Endothelial cell of umbilical vein (primary cell): ENCODE measurements around the gene DNAJB9. TPM values are rescaled to one million over a fixed set of nuclear protein-coding genes. Genes with fewer than 3 reads are reported as not detected.

Source experiments
- BruUV-seq: library from RNA; stranded (reverse); fragments of 400-500 nt; replicated peaks from 2 replicates; lab custom pipeline; 2021; lab: Mats Ljungman, UMichigan
- CTCF ChIA-PET: fragments of 300-600, 350-600 bp; sonication (Branson Sonifier 250); formaldehyde crosslinking; loops from one replicate; lab custom pipeline; 2021; ENCODE audit warnings: antibody characterized with exemption, inconsistent platforms; lab: Charles Lee
- POLR2A ChIA-PET: fragments of 300-600, 350-600 bp; sonication (Branson Sonifier 250); formaldehyde crosslinking; loops from one replicate; lab custom pipeline; 2021; ENCODE audit warnings: antibody characterized with exemption, inconsistent platforms; lab: Charles Lee
- DNase-seq: peaks from one replicate; pipeline ENCODE4 v3.0.0-alpha.2; 2011; ENCODE audit warnings: low read depth, low spot score
- FAIRE-seq: peaks from 2 replicates; lab custom pipeline; 2011; peaks lifted over from hg19 to GRCh38; lab: Jason Lieb, UNC
- H2AFZ ChIP-seq: 2 replicates; pipeline ENCODE4 v1.6.0; 2012; ENCODE audit warnings: low read depth, low read length, control low read depth, inconsistent platforms
- H3K27ac ChIP-seq: 2 replicates; pipeline ENCODE4 v1.5.1; 2011; ENCODE audit warnings: low read depth, mild to moderate bottlenecking, control low read depth, low read length, moderate library complexity; ENCODE audit not compliant: insufficient read depth
- H3K27me3 ChIP-seq, 2 experiments: 2 replicates each; pipeline versions ENCODE4 v1.6.0 to v1.6.1; 2011; ENCODE audit warnings: low read length in 2 of 2, mixed read lengths in 1 of 2; ENCODE audit not compliant: control insufficient read depth in 2 of 2, insufficient read depth in 2 of 2
- H3K36me3 ChIP-seq, 2 experiments: 2 replicates in 1 of 2; 3 replicates in 1 of 2; pipeline ENCODE4 v1.5.1; 2011; ENCODE audit warnings: low read length in 2 of 2, mild to moderate bottlenecking in 1 of 2, moderate library complexity in 1 of 2; ENCODE audit not compliant: control insufficient read depth in 2 of 2, insufficient read depth in 2 of 2; ENCODE audit errors: extremely low read depth in 1 of 2
- H3K4me1 ChIP-seq: 3 replicates; pipeline ENCODE4 v1.5.1; 2011; ENCODE audit warnings: mild to moderate bottlenecking, low read length; ENCODE audit not compliant: control insufficient read depth, insufficient read depth; ENCODE audit errors: extremely low read depth
- H3K4me2 ChIP-seq: 2 replicates; pipeline ENCODE4 v1.6.1; 2011; ENCODE audit warnings: low read length, control low read depth, mixed read lengths; ENCODE audit not compliant: insufficient read depth
- H3K4me3 ChIP-seq, 3 experiments: fragments of 200-600 bp in 1 of 3; sonication (generic), shearing (Covaris generic) in 1 of 3; replicated peaks in 1 of 3; 2 replicates each; pipeline ENCODE4 v1.5.1; 2011 to 2016; ENCODE audit warnings: control low read depth in 3 of 3, low read length in 3 of 3, mild to moderate bottlenecking in 2 of 3, inconsistent platforms in 1 of 3, low read depth in 1 of 3, moderate library complexity in 1 of 3; ENCODE audit not compliant: insufficient read depth in 1 of 3
- H3K79me2 ChIP-seq: 2 replicates; pipeline ENCODE4 v1.6.0; 2012; ENCODE audit warnings: low read length, inconsistent platforms; ENCODE audit not compliant: control insufficient read depth, insufficient read depth
- H3K9ac ChIP-seq: replicated peaks from 2 replicates; pipeline ENCODE3; 2011; ENCODE audit warnings: low read length, control low read depth; ENCODE audit not compliant: insufficient read depth; ENCODE audit errors: extremely low read depth
- H3K9me1 ChIP-seq: replicated peaks from 3 replicates; pipeline ENCODE4 v1.6.0; 2011; ENCODE audit warnings: mild to moderate bottlenecking, low read length; ENCODE audit not compliant: control insufficient read depth, insufficient read depth; ENCODE audit errors: extremely low read depth
- H3K9me3 ChIP-seq: replicated peaks from 2 replicates; pipeline ENCODE4 v1.5.1; 2012; ENCODE audit warnings: low read length, inconsistent platforms; ENCODE audit not compliant: control insufficient read depth, insufficient read depth
- H4K20me1 ChIP-seq: replicated peaks from 2 replicates; pipeline ENCODE3; 2011; ENCODE audit warnings: mild to moderate bottlenecking, low read length; ENCODE audit not compliant: control insufficient read depth, insufficient read depth; ENCODE audit errors: extremely low read depth
- CTCF ChIP-seq, 2 donors: IDR thresholded peaks; 1 replicate in 1 of 2; 2 replicates in 1 of 2; pipeline ENCODE4 v1.5.1; 2011; ENCODE audit warnings: low read length in 2 of 2, mild to moderate bottlenecking in 2 of 2, moderate library complexity in 2 of 2, control low read depth in 1 of 2, inconsistent platforms in 1 of 2, low read depth in 1 of 2; ENCODE audit not compliant: insufficient read depth in 1 of 2; ENCODE audit errors: extremely low read depth in 1 of 2
- EZH2 ChIP-seq: IDR thresholded peaks from 2 replicates; pipeline ENCODE4 v1.6.1; 2012; ENCODE audit warnings: borderline replicate concordance, low read depth, mild to moderate bottlenecking, moderate library complexity, low read length, inconsistent platforms; ENCODE audit not compliant: severe bottlenecking
- FOS ChIP-seq: IDR thresholded peaks from 2 replicates; pipeline ENCODE4 v1.6.1; 2011; ENCODE audit warnings: mild to moderate bottlenecking, low read length, moderate library complexity, borderline replicate concordance; ENCODE audit not compliant: insufficient read depth
- GATA2 ChIP-seq: IDR thresholded peaks from 2 replicates; pipeline ENCODE4 v1.7.0; 2011; ENCODE audit warnings: low read depth, mild to moderate bottlenecking, moderate library complexity, mixed read lengths, low read length; ENCODE audit not compliant: insufficient read length, insufficient read depth
- JUN ChIP-seq: IDR thresholded peaks from 2 replicates; pipeline ENCODE4 v1.6.1; 2011; ENCODE audit warnings: borderline replicate concordance, low read depth; ENCODE audit not compliant: insufficient read length, insufficient read depth
- MAX ChIP-seq: IDR thresholded peaks from 2 replicates; pipeline ENCODE4 v1.6.1; 2011; ENCODE audit not compliant: insufficient read depth, insufficient read length
- MYC ChIP-seq: IDR thresholded peaks from one replicate; pipeline ENCODE4 v1.6.1; 2011; ENCODE audit warnings: mild to moderate bottlenecking, low read depth, low read length
- POLR2A ChIP-seq: IDR thresholded peaks from 2 replicates; pipeline ENCODE4 v1.6.1; 2012; ENCODE audit warnings: low read depth, mild to moderate bottlenecking, control low read depth, low read length
- POLR2AphosphoS5 ChIP-seq: IDR thresholded peaks from 2 replicates; pipeline ENCODE4 v1.6.1; 2012; ENCODE audit warnings: low read depth, mild to moderate bottlenecking, control low read depth, low read length, moderate library complexity; ENCODE audit not compliant: insufficient read depth
- dilution Hi-C: fragments of 300-500 bp; cut with MboI; formaldehyde crosslinking; loops from one replicate; pipeline ENCODE4 v1.15.0; 2019; ENCODE audit warnings: low sequenced_read_pairs; ENCODE audit not compliant: extremely low pct_ligation_motif_present
- intact Hi-C: fragments of 100-400 bp; cut with micrococcal nuclease; formaldehyde crosslinking; loops from one replicate; pipeline ENCODE4 v1.10.0; 2022
- polyA plus RNA-seq, 4 experiments: library from polyadenylated mRNA; depleted of rRNA in 3 of 4; stranded (reverse) in 3 of 4; unstranded in 1 of 4; fragments of >200 nt; gene quantifications; 2 replicates each; pipeline versions ENCODE4 v1.2.1 to v1.2.3, GENCODE V29; 2011 to 2012; ENCODE audit warnings: missing spikeins in 1 of 4
- total RNA-seq: library from RNA; stranded (reverse); gene quantifications from 2 replicates; pipeline ENCODE4 v1.2.3, GENCODE V29; 2021

DNAJB9 gene
- total and polyA plus RNA-seq, 2 donors (not counting 3 experiments of a cell fraction or from before 2014, with no cell fraction given), result 11.7 to 11.9 TPM

- TF ChIP-seq EZH2 (no peak), MYC (no peak), CTCF (IDR thresholded peaks at IDR 0.05; ENCODE audit: extremely low read depth in 1 of 2, insufficient read depth in 1 of 2, low read depth in 1 of 2, low read length in 2 of 2) (no peak), POLR2A (no peak), FOS (no peak), POLR2AphosphoS5 (no peak), JUN (no peak), GATA2 (no peak), MAX (no peak)
- no peaks in the 10 kb centered on the region for H3K9me3 ChIP-seq
- intact Hi-C loops, result no loop called here
- BruUV-seq, result no TSS peak
- no peaks in the 10 kb centered on the region for H3K9me1 ChIP-seq
- DNase-seq (no peak), FAIRE-seq (no peak)
- peaks cover 6% of the 10 kb centered on the region for H3K79me2 ChIP-seq
- no peaks in the 10 kb centered on the region for H4K20me1 ChIP-seq
- dilution Hi-C loops, result no loop called here
- no peaks in the 10 kb centered on the region for H3K27me3 ChIP-seq
- peaks cover 3 to 10% of the 10 kb centered on the region in 2 experiments for H3K36me3 ChIP-seq
- no peak overlapping the region for H3K27ac ChIP-seq
- no peak overlapping the region for H3K9ac ChIP-seq
- ChIA-PET POLR2A (no interaction called here), CTCF (no interaction called here)
- peaks cover 7% of the 10 kb centered on the region for H3K4me1 ChIP-seq
- H2AFZ ChIP-seq, result no peak overlapping the region
- H3K4me2 ChIP-seq, result no peak overlapping the region
- H3K4me3 ChIP-seq, result no peak overlapping the region
Measured at GRCh38 chr7:108576116-108576515, 6.4 kb downstream of the DNAJB9 start.
